Amniotic stem cell (primary cell): ENCODE results near the gene RYR2.

ENCODE experiments used
- DNase-seq: peaks from one replicate; lab custom pipeline; 2025; lab: John Stamatoyannopoulos, UW

Gene RYR2

DNA sequence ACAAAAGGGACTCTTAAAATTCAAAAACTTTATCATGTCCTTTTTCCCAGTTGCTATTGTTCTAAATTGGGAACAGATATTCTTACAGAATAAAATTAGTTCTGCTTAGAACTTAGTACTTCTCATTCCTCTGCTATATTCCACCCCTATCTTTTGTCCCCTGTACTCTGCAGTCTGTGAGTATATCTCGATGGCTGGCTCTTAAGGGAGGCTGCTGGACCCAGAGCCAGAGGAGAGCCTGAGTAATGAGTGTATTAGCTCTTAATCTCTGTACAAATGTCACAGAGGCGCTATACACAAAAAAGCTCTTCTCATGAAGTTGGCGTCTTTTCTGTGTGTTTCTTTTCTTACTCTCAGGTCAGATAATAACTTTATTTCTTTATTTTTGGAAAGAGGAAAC is 425.3 kb downstream of the RYR2 start:
- DNase-seq = no peak

DNA sequence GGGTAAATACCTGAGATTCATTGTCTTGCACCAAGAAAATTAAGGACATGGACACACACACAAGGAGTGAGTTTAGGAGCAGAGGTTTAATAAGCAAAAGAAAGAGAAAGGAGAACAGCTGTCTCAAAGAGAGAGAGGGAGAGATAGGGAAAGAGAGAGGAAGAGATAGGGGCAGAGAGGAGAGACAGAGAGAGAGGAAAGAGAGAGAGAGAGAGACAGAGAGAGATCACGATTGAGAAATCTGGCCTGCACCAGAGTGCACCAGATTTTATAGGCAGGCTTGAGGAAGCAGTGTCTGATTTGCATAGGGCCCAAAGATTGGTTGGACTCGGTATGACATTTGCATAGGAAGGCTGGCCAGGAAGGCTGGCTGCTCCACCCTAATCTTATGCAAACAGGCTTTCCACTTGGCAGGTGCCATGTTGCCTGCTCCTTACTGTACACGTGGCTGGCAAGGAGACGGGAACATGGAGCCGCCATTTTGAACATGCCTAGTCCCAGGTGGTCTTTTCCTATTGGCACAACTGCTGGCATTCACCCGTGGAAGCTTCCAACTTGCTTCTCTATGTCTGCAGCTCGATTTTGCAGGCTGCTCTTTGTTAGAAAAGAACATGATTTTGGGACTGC is 428.8 kb downstream of the RYR2 start:
- no peak for DNase-seq

DNA sequence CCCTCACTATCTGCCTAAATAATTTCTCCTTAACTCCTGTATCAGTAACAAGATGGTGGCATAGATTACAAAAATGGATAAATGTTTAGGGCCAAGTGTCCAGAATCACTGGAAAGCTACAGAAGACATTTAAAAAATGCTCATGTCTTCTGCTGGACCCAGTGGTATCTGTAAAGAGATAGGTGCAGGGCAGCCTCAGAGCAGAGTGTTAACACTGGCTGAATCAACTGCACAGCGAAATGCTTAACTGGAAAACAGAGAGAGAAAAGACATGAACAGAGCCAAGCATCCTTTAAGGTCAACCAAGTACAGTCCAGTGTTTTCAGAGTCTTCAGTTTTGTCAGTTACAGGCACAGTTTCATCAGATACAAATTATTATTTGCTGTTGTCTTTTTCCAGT is 429.4 kb downstream of the RYR2 start:
- no peak for DNase-seq

DNA sequence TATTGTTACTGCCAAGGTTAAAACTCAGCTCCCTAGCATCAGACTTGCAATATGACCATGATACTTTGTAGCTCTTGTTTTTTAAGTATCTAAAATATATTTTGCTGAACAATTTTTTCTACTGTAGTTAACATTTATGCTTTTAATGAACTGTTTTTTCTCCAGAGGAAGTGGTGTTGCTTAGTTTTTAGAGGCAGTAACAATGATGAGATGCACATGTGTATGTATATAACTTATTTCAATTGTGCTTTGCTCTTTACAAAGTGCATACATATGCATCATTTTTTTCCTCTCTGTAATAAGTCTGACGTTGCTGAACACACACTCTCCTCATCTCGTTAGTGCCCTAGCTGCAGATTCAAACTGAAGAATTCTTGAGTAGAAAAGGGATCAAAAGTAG is 430.0 kb downstream of the RYR2 start:
- DNase-seq = no peak

DNA sequence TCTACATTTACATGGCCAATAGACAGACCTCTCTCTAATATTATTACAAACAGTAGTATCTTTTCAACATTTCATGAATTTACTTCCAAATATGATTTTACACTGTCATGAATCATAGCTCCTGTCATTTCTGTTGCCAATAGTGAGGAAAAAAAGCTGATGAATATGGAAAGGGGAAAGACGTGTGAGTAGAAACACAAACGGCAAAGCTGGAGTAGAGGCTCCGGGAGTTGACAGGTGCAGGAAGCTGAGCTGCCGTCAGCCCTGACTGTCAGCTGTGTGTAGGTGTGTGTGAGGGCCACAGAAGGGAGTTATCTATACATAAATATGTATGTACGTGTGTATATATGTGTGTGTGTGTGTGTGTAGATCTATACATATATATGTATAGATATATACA is 431.9 kb downstream of the RYR2 start:
- DNase-seq = no peak

DNA sequence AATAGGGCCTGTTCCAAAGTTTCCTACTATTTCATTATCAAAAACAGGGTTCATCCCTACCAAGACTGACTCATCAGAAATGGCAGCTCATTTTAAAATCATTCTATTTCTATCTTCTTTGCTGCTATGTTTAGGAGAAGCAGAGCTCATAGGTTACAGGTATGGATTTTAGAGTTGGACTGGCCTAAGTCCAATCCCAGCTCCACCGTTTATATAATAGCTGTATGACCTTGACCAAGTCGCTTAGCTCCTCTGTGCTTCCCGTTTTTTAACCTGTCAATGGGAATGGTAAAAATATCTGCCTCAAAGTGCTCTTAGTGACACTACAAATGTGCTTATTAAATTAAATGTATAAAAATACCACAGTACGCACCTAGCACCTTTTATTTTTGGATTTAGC is 436.1 kb downstream of the RYR2 start:
- DNase-seq = no peak

DNA sequence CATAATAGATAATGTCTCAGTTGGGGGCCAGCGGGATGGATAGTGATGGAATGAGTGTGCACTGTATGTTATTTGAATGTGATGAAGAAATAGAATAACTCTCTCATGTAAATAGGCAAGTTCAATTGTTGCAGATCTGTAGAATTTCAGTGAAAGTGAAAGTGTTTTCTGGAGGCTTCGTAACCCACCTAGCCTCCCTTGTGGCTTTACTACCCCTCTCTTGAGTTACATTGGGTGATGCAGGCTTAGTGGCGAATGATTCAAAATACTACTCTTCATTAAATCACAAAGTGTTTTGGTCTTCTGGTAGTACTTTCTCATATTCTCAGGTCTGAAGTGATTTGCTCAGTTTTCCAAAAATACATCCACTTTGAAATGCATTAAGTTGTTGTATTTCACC is 436.9 kb downstream of the RYR2 start:
- no peak for DNase-seq

DNA sequence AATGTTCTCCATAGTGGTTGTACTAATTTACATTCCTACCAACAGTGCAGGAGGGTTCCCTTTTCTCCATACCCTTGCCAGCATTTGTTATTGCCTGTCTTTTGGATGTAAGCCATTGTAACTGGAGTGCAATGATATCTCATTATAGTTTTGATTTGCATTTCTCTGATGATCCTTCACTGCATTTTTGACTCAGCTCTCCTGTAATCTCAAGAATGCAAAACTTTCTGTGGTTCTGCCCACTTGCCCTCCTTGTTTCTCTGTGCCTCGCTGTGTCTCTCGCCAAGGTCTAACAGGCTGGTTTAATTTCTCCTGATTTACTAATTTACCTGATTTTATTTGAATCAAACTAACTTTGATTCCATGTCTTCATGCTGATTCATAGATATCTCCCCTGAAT is 440.8 kb downstream of the RYR2 start:
- DNase-seq = no peak

DNA sequence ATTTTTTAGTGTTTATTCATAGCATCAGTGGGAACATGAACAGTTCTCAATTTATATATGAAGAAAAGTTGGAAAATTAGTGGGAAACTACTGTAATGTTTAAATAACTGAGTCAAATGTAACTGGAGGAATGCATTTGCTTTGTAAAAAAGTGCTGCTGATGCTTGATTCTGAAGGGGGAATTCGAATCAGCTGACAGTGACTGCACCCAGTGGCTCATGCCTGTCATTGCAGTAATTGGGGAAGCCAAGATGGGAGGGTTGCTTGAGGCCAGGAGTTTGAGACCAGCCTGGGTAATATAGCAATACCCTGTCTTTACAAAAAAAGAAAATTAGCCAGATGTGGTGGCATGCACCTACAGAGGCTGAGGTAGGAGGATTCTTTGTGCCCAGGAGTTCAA is 450.4 kb downstream of the RYR2 start:
- DNase-seq = no peak

DNA sequence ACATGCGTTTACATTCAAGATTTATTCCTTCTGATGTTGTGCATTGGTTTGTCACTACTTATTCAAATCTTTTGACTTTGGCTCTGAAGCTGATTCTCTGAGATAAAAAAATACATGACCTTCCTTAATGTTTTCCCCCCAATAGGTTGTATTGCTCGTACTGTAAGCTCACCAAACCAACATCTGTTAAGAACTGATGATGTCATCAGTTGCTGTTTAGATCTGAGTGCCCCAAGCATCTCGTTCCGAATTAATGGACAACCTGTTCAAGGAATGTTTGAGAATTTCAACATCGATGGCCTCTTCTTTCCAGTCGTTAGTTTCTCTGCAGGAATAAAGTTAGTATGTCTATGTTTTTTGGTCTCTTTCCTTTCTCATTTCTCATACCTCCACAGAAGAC is 458.6 kb downstream of the RYR2 start:
- no peak for DNase-seq

DNA sequence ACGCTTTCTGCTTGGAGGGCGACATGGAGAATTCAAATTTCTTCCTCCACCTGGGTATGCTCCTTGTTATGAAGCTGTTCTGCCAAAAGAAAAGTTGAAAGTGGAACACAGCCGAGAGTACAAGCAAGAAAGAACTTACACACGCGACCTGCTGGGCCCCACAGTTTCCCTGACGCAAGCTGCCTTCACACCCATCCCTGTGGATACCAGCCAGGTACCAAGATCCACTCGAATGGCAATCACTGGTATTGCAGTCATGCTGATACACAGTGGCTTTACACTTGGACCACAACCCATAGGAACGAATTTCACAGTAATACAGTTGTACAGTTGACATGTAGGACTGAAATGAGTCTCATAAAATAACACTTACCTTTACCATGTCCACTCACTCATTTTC is 461.3 kb downstream of the RYR2 start:
- no peak for DNase-seq

DNA sequence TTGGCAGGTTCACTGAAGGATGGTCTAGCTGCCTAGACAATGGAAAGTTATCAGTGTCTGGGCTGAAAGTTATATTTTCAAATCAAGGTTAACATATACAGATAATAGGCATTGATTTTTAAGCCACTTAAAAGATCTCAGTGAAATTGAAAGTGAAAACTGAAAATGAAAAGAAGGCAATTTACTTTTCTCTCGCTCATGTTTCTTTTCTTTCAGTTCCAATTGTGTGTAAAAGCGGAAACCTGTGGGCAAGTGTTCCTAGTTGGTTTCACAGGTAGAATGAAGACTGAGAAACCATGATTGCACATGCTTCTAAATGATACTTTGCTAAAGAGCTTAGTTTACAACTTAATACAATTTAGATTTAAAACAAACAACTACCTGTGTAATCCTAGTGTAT is 465.0 kb downstream of the RYR2 start:
- DNase-seq = no peak

DNA sequence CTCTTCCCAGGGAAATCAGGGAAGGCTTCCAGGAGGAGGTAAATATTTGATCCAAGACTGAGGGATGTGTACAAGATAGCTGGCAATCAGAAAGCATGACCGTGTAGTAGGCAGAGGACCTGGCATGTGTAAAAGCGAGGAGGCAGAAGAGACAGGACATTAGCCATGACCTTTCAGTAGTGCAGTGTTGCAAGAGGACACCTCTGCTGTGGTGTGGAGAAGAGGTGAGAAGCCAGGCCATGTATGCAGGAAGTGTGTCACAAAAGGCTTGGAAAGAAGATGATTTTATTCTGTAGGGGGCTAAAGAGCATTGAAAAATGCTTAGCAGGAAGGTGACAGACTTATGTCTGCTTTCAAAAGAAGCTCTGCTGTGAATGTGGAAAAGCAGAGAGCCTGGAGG is 467.8 kb downstream of the RYR2 start:
- DNase-seq = no peak

DNA sequence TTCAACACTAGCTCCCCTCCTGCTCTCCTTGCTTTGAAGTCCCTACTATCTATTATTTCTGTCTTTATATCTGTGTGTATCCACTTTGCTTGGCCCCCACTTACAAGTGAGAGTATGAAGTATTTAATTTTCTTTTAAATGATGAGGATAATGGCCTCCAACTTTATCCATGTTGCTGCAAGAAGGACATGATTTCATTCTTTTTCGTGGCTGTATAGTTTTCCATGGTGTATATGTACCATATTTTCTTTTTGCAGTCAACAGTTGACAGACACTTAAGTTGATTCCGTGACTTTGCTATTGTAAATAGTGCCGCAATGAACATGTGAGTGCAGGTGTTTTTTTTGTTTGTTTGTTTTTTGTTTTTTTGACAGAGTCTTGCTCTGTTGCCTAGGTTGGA is 483.1 kb downstream of the RYR2 start:
- no peak for DNase-seq

DNA sequence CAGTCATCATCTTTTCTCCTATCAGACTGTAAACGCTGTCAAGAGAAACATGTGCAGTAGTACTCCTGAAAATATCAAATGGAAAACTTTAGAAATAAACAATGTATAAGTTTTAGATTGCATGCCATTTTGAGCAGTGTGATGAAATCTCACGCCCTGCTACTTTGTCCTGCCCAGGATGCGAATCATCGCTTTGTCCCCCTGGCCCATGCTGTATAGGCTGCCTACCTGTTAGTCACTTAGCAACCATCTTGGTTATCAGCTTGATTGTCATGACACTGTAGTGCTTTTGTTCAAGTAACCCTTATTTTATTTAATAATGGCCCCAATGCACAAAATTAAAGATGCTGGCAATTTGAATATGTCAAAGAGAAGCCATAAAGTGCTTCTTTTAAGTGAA is 485.8 kb downstream of the RYR2 start:
- DNase-seq = no peak

DNA sequence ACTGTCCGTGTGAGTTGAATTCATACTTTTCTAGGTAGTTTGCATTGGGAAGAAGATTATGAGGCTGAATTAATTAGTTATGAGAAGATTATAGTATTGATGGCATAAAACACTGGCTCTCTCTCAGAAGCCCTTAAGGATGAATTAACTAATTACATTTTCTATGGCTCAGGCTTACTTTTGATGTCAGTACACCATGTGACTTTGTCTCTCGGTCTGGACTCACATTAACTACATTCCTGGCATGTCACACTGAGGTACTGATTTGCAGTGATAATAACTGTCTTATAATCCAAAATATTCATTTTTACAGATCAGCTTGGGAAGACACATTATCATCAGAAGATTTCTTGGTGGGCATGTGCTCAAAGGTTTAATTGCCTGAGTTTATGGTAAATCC is 486.6 kb downstream of the RYR2 start:
- DNase-seq = no peak

DNA sequence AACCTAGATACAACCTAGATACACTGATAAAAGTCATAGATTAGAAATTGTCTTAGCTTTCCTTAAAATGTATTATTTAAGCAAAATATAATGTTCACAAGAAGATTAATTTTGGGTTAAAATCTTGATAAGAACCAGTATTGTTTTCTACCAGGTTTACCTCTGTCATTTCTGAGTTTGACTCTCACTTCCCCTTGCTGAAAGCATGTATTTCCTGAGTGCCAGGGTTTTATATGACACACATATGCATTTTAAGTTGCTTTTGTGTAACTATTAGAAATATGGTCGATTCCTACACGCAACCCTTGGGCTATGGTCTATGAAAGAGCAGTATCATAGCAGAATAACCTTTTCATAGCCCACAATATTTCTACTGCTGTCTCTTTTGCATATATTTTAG is 497.1 kb downstream of the RYR2 start:
- DNase-seq = no peak

DNA sequence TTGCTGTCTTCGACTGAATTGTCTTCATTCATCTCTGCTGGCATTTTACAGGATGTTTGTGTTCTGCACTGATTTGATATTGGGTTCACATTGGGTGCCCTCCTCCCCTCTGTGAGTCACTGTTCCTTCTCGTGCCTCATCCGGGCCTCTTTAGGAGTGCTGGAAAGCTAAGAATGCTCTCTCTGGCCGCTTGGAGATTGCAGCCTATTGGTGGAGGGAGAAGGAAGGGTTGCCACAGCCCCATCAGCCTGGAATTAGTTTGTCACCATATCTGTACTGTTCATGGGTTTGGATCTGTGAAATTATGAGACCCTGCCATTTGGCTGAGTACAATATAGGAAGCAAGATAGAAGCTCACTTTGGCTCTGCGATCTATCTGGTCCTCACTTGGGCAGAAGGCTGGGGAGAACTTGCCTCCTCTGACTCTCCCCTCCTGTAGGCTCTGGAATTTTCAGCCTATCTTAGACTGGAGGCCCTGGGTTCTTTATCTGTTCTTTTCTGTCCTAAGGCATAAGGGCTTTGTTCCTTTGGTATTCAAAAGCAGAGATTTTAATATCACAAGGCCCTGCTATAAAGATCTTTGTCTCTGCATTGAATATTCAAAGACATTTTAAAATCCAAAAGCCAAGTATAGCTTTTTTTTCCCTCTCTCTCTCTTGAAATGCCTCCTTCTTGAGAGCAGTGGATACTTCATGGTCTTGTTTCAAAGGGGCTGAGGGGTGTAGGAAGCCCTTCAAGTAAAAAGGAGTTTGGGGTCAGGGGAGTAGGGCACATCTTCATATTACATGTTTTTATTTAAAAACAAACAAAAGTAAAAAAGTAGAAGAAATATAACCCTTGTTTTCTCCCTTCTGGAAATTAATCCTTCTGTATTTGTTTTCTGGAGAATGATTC is 500.8 kb downstream of the RYR2 start:
- no peak for DNase-seq

DNA sequence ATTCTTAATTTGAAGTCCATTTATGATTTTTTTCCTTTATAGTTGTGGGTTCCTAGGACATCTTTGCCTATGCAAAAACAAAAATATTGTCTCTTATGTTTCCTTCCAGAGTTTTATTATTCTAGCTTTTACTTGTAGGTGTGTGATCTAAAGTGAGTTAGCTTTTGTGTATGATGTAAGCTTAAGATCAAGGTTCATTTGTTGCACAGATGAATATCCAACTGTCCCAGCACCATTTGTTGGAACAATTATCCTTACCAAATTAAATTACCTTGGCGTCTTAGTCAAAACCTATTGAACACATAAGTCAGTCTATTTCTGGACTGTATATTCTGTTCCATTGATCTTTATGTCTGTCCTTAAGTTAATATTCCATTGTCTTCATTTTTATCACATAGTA is 511.1 kb downstream of the RYR2 start:
- DNase-seq = no peak

DNA sequence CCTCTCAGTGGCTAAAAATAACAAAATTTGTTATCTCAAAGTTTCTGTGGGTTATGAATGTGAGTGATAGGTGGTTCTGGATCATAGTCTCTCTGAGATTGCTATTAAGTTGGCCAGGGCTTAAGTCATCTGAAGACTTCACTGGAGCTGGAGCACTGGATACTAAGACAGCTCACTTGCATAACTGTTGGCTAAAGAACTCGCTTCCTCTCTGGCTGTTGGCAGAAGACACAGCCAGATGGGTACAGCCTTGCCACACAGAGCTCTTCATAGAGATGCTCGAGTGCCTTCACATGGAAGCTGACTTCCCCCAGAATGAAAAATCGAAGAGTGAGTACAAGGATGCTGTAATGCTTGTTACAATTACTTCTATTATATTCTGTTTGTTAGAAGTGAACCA is 514.9 kb downstream of the RYR2 start:
- no peak for DNase-seq

DNA sequence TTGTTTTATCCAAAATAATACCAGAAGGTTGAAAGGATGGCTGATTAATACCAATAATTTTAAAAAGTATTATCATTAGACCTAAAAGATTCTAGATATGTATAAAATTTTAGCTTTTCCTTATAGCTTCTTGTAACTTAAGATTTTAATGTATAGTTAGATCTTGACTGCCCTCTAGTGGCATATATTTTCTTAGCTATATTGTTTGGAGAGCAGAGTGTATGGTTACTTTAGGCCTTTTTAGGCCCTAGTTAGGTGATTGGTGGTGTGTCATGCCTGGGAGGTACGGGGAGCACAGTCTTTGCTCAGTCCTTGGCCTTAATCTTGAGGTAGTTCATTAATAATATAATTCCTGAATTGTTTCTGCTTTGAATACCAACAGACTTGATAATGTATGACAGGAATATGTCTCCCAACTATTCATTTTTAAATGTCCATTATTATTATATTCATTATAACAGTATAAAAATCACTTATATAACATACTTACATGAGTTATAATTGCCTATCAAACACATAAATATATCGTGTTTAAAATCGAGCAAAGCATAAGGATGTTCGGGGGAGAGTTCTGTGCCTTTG is 520.3 kb downstream of the RYR2 start:
- peak; percentile 74 for DNase-seq

DNA sequence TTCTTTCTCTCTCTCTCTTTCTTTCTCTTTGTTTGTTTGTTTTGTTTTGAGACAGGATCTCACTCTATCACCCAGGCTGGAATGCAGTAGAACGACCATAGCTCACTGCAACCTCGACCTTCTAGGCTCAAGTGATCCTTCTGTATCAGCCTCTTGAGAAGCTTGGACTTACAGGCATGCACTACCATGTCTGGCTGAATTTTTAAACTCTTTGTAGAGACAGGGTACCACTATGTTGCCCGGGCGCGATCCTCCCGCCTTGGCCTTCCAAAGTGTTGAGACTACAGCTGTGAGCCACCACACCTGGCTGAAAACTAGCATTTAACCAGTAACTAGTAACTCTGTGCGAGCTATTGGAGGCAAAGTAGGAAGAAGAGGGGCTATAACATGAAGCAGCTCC is 523.3 kb downstream of the RYR2 start:
- DNase-seq = no peak

DNA sequence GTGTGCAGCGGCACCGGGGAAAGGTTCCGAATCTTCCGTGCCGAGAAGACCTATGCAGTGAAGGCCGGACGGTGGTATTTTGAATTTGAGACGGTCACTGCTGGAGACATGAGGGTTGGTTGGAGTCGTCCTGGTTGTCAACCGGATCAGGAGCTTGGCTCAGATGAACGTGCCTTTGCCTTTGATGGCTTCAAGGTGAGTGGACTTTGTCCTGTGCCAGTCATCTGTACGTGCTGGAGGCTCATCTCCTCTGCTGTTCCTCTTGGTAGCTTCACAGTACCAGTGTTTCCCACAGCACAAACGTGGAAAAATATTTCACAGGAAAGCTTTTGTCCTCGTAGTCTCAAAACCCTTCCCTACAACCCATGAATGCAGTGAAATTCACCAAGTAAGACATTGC is 524.6 kb downstream of the RYR2 start:
- DNase-seq = no peak

DNA sequence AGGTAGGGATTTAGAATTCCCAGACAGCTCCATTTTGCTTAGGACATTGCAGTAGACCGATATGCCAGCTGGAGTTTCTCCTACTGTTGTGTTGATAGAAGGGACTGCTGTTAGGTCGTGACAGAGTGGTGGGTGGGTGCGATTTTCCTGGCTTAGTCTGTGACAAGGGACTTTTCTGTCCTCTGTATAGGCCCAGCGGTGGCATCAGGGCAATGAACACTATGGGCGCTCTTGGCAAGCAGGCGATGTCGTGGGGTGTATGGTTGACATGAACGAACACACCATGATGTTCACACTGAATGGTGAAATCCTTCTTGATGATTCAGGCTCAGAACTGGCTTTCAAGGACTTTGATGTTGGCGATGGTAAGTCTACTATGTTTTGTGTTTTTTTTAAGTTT is 527.0 kb downstream of the RYR2 start:
- no peak for DNase-seq
